Gastrocnemius medialis (tissue), 4 donors: ENCODE results near the gene NUP54.

ENCODE experiments used
- POLR2A ChIP-seq, 2 donors: fragments of 450-650 bp; IDR thresholded peaks; one replicate each; pipeline ENCODE4 v1.6.1; 2017; ENCODE audit warnings: antibody characterized with exemption in 2 of 2, mild to moderate bottlenecking in 2 of 2, moderate library complexity in 2 of 2
- TF ChIP-seq, protein P1 (sequence below), 5 experiments: fragments of 450-650 bp in 3 of 5; fragments of 200-600 bp in 2 of 5; sonication (generic) in 2 of 5; IDR thresholded peaks in 4 of 5; conservative IDR thresholded peaks in 1 of 5; 1 replicate in 4 of 5; 2 replicates in 1 of 5; pipeline ENCODE4 v1.5.1; 2016 to 2019; ENCODE audit warnings: antibody characterized with exemption in 5 of 5, mild to moderate bottlenecking in 3 of 5, moderate library complexity in 3 of 5

DNA sequence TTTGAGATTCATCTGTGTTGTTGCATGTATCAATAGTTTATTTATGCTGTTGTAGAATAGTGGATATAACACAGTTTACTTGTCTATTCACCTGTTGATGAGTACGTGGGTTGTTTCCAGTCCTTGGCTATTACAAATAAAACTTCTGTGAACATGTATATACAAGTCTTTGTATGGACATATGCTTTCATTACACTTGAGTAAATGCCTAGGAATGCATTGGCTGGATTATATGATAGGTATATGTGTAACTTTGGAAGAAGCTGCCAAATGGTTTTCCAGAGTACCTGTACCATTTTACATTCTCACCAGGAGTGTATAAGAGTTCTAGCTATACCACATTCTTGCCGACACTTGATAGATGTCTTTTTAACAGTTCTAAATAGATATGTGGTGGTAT lies 57.1 kb downstream of the NUP54 start:
- TF ChIP-seq, protein P1, sequence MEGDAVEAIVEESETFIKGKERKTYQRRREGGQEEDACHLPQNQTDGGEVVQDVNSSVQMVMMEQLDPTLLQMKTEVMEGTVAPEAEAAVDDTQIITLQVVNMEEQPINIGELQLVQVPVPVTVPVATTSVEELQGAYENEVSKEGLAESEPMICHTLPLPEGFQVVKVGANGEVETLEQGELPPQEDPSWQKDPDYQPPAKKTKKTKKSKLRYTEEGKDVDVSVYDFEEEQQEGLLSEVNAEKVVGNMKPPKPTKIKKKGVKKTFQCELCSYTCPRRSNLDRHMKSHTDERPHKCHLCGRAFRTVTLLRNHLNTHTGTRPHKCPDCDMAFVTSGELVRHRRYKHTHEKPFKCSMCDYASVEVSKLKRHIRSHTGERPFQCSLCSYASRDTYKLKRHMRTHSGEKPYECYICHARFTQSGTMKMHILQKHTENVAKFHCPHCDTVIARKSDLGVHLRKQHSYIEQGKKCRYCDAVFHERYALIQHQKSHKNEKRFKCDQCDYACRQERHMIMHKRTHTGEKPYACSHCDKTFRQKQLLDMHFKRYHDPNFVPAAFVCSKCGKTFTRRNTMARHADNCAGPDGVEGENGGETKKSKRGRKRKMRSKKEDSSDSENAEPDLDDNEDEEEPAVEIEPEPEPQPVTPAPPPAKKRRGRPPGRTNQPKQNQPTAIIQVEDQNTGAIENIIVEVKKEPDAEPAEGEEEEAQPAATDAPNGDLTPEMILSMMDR (IDR thresholded peaks at IDR 0.05 in 4 of 5, conservative IDR thresholded peaks at IDR 0.05 in 1 of 5) = no peak
- no peak for TF ChIP-seq POLR2A (IDR thresholded peaks at IDR 0.05)
